HUES6 (cell line): Measurements from ENCODE around the gene TGFBR3.

ENCODE experiments used
- H3K27ac ChIP-seq: 2 replicates; pipeline ENCODE4 v1.7.0; 2013; ENCODE audit warnings: low read depth, mild to moderate bottlenecking, low read length, inconsistent platforms
- H3K27me3 ChIP-seq: 2 replicates; pipeline ENCODE4 v1.6.1; 2013; ENCODE audit warnings: low read length; ENCODE audit not compliant: control insufficient read depth, insufficient read depth
- H3K36me3 ChIP-seq: 2 replicates; pipeline ENCODE4 v1.6.1; 2013; ENCODE audit warnings: low read length; ENCODE audit not compliant: control insufficient read depth, insufficient read depth
- H3K4me1 ChIP-seq: 2 replicates; pipeline ENCODE4 v1.6.1; 2013; ENCODE audit warnings: low read length; ENCODE audit not compliant: control insufficient read depth, insufficient read depth
- H3K4me3 ChIP-seq: 2 replicates; pipeline ENCODE4 v1.5.1; 2013; ENCODE audit warnings: low read depth, low read length
- H3K9ac ChIP-seq: one replicate; pipeline ENCODE4 v1.6.1; 2013; ENCODE audit warnings: mild to moderate bottlenecking, low read length
- H3K9me3 ChIP-seq: 2 replicates; pipeline ENCODE4 v1.6.1; 2013; ENCODE audit warnings: low read depth, low read length; ENCODE audit not compliant: control insufficient read depth, insufficient read depth

TGFBR3 gene

GRCh38 chr1:91707114-91707889, 178.6 kb downstream of the TGFBR3 start:
- Histone ChIP-seq H3K27me3 (no peaks in the 10 kb centered on the region), H3K4me1 (peaks cover 18% of the 10 kb centered on the region), H3K27ac (no peak overlapping the region), H3K9me3 (no peaks in the 10 kb centered on the region), H3K4me3 (no peak overlapping the region), H3K36me3 (no peaks in the 10 kb centered on the region), H3K9ac (no peak overlapping the region)

- Histone ChIP-seq H3K9ac (no peak overlapping the region), H3K4me3 (no peak overlapping the region), H3K27me3 (no peaks in the 10 kb centered on the region), H3K9me3 (no peaks in the 10 kb centered on the region), H3K27ac (no peak overlapping the region), H3K4me1 (peaks cover 18% of the 10 kb centered on the region), H3K36me3 (no peaks in the 10 kb centered on the region)
Observed at GRCh38 chr1:91706140-91706957, 179.6 kb downstream of the TGFBR3 start.

- no peaks in the 10 kb centered on the region for H3K9me3 ChIP-seq
- peaks cover 18% of the 10 kb centered on the region for H3K4me1 ChIP-seq
- H3K4me3 ChIP-seq: no peak overlapping the region
- no peaks in the 10 kb centered on the region for H3K36me3 ChIP-seq
- no peak overlapping the region for H3K9ac ChIP-seq
- no peaks in the 10 kb centered on the region for H3K27me3 ChIP-seq
- H3K27ac ChIP-seq: no peak overlapping the region
Observed at GRCh38 chr1:91704746-91705145, 181.2 kb downstream of the TGFBR3 start.

GRCh38 chr1:91703095-91703494, 182.9 kb downstream of the TGFBR3 start:
- Histone ChIP-seq H3K4me1 (peaks cover 18% of the 10 kb centered on the region), H3K36me3 (no peaks in the 10 kb centered on the region), H3K27me3 (no peaks in the 10 kb centered on the region), H3K27ac (no peak overlapping the region), H3K4me3 (no peak overlapping the region), H3K9me3 (no peaks in the 10 kb centered on the region), H3K9ac (no peak overlapping the region)

GRCh38 chr1:91701472-91701869, 184.5 kb downstream of the TGFBR3 start:
- H3K36me3 ChIP-seq: no peaks in the 10 kb centered on the region
- no peaks in the 10 kb centered on the region for H3K27me3 ChIP-seq
- H3K9me3 ChIP-seq: no peaks in the 10 kb centered on the region
- no peak overlapping the region for H3K4me3 ChIP-seq
- no peak overlapping the region for H3K9ac ChIP-seq
- H3K4me1 ChIP-seq: peaks cover 17% of the 10 kb centered on the region
- H3K27ac ChIP-seq: no peak overlapping the region

GRCh38 chr1:91700771-91701471, 185.0 kb downstream of the TGFBR3 start:
- no peaks in the 10 kb centered on the region for H3K36me3 ChIP-seq
- no peaks in the 10 kb centered on the region for H3K27me3 ChIP-seq
- no peak overlapping the region for H3K9ac ChIP-seq
- H3K27ac ChIP-seq: no peak overlapping the region
- H3K4me1 ChIP-seq: peaks cover 12% of the 10 kb centered on the region
- no peak overlapping the region for H3K4me3 ChIP-seq
- no peaks in the 10 kb centered on the region for H3K9me3 ChIP-seq

GRCh38 chr1:91700332-91700731, 185.6 kb downstream of the TGFBR3 start:
- peaks cover 6% of the 10 kb centered on the region; the same call in 1 of the 2 replicates for H3K4me1 ChIP-seq
- no peaks in the 10 kb centered on the region for H3K9me3 ChIP-seq
- H3K9ac ChIP-seq: no peak overlapping the region
- H3K36me3 ChIP-seq: no peaks in the 10 kb centered on the region
- H3K27ac ChIP-seq: no peak overlapping the region
- no peak overlapping the region for H3K4me3 ChIP-seq
- H3K27me3 ChIP-seq: no peaks in the 10 kb centered on the region

GRCh38 chr1:91699339-91699974, 186.5 kb downstream of the TGFBR3 start:
- Histone ChIP-seq H3K4me3 (no peak overlapping the region), H3K27ac (no peak overlapping the region), H3K27me3 (no peaks in the 10 kb centered on the region), H3K9ac (no peak overlapping the region), H3K9me3 (no peaks in the 10 kb centered on the region), H3K4me1 (peaks cover 1% of the 10 kb centered on the region; the same call in 1 of the 2 replicates), H3K36me3 (no peaks in the 10 kb centered on the region)

- Histone ChIP-seq H3K9ac (no peak overlapping the region), H3K27ac (no peak overlapping the region), H3K4me3 (no peak overlapping the region), H3K36me3 (no peaks in the 10 kb centered on the region), H3K27me3 (no peaks in the 10 kb centered on the region), H3K4me1 (no peaks in the 10 kb centered on the region), H3K9me3 (no peaks in the 10 kb centered on the region)
Observed at GRCh38 chr1:91697861-91698260, 188.1 kb downstream of the TGFBR3 start.

- no peaks in the 10 kb centered on the region for H3K27me3 ChIP-seq
- no peaks in the 10 kb centered on the region for H3K9me3 ChIP-seq
- H3K27ac ChIP-seq: no peak overlapping the region
- no peaks in the 10 kb centered on the region for H3K4me1 ChIP-seq
- H3K9ac ChIP-seq: no peak overlapping the region
- H3K4me3 ChIP-seq: no peak overlapping the region
- no peaks in the 10 kb centered on the region for H3K36me3 ChIP-seq
Observed at GRCh38 chr1:91697416-91697815, 188.5 kb downstream of the TGFBR3 start.
